Stimulated activated CD4-positive, alpha-beta T cell treated with anti-CD3 and anti-CD28 coated beads, Interleukin-1b, Interleukin-23, amount 100 ng/mL, for 24 hours (primary cell): Measurements from ENCODE around the gene HMGCR.
"Not testable (repeated sequence)": the region's sequence is repeated elsewhere in the genome, so short reads cannot be mapped to it uniquely, and the experiment has no call there.

Experiments used
- DNase-seq, 4 experiments: peaks; one replicate each; pipeline ENCODE4 v3.0.0-alpha.2; 2020; ENCODE audit warnings: low read depth in 4 of 4, low spot score in 1 of 4

The HMGCR gene

GRCh38 chr5:75336615-75337336, at the start of gene HMGCR:
TSS of gene HMGCR (plus strand) at chr5:75337220. CDS start at chr5:75342606, 5,386 bp downstream.
- DNase-seq: peak; percentile 91 to 96 (median 96)

GRCh38 chr5:75291844-75292243, 45.2 kb upstream of the HMGCR start:
- not testable (repeated sequence) for DNase-seq

- no peak for DNase-seq
Observed at GRCh38 chr5:75300084-75300483, 36.9 kb upstream of the HMGCR start.

- DNase-seq: no peak
Observed at GRCh38 chr5:75303419-75303818, 33.6 kb upstream of the HMGCR start.

GRCh38 chr5:75304486-75304885, 32.5 kb upstream of the HMGCR start:
- DNase-seq: not testable (repeated sequence)

- no peak for DNase-seq
Observed at GRCh38 chr5:75306746-75307145, 30.3 kb upstream of the HMGCR start.

GRCh38 chr5:75310212-75310611, 26.8 kb upstream of the HMGCR start:
- no peak for DNase-seq

GRCh38 chr5:75319148-75319547, 17.9 kb upstream of the HMGCR start:
- not testable (repeated sequence) for DNase-seq

- DNase-seq: no peak
Observed at GRCh38 chr5:75319638-75320037, 17.4 kb upstream of the HMGCR start.

- DNase-seq: no peak
Observed at GRCh38 chr5:75320371-75320770, 16.6 kb upstream of the HMGCR start.

- DNase-seq: no peak
Observed at GRCh38 chr5:75322066-75322465, 15.0 kb upstream of the HMGCR start.

- DNase-seq: peak in 2 of 4 experiments; percentile 5 to 11
Observed at GRCh38 chr5:75324791-75325190, 12.2 kb upstream of the HMGCR start.

GRCh38 chr5:75325242-75325641, 11.8 kb upstream of the HMGCR start:
- DNase-seq: no peak

GRCh38 chr5:75330404-75330803, 6.6 kb upstream of the HMGCR start:
- DNase-seq: no peak

GRCh38 chr5:75331095-75332090, 5.6 kb upstream of the HMGCR start:
- DNase-seq: no peak

- not testable (repeated sequence) for DNase-seq
Observed at GRCh38 chr5:75333759-75334158, 3.3 kb upstream of the HMGCR start.

GRCh38 chr5:75334413-75334812, 2.6 kb upstream of the HMGCR start:
- not testable (repeated sequence) for DNase-seq

GRCh38 chr5:75335486-75335885, 1.5 kb upstream of the HMGCR start:
- DNase-seq: no peak

GRCh38 chr5:75335952-75336614, 937 bp upstream of the HMGCR start:
- DNase-seq: peak in 1 of 4 experiments; percentile 1

- peak; percentile 3 to 22 (median 15) for DNase-seq
Observed at GRCh38 chr5:75337366-75338021, 474 bp downstream of the HMGCR start.

GRCh38 chr5:75338408-75338807, 1.4 kb downstream of the HMGCR start:
- DNase-seq: no peak
